Measurements from ENCODE around the gene TBX15. TPM values are rescaled to one million over a fixed set of nuclear protein-coding genes. Genes with fewer than 3 reads are reported as not detected.

Gene TBX15
- total and polyA plus RNA-seq, 2 experiments from 2014 or later: not detected

- Histone ChIP-seq H3K36me3 (no peaks in the 10 kb centered on the region), H3K27ac (no peak overlapping the region), H3K27me3 (peaks cover 2% of the 10 kb centered on the region), H3K4me3 (no peak overlapping the region), H3K9me3 (ENCODE audit: low read depth) (no peaks in the 10 kb centered on the region), H3K4me1 (ENCODE audit: low read depth) (no peaks in the 10 kb centered on the region)
- no peak for TF ChIP-seq CTCF (IDR thresholded peaks at IDR 0.05; ENCODE audit: low read depth, low read length)
- DNase-seq (ENCODE audit: low read depth in 1 of 2, low spot score in 1 of 2): no peak
Observed at GRCh38 chr1:118948846-118949245, 39.3 kb downstream of the TBX15 start.

GRCh38 chr1:118948351-118948750, 39.8 kb downstream of the TBX15 start:
- no peak for TF ChIP-seq CTCF (IDR thresholded peaks at IDR 0.05; ENCODE audit: low read depth, low read length)
- Histone ChIP-seq H3K4me3 (no peak overlapping the region), H3K4me1 (ENCODE audit: low read depth) (no peaks in the 10 kb centered on the region), H3K27ac (no peak overlapping the region), H3K9me3 (ENCODE audit: low read depth) (no peaks in the 10 kb centered on the region), H3K27me3 (no peaks in the 10 kb centered on the region), H3K36me3 (no peaks in the 10 kb centered on the region)
- no peak for DNase-seq (ENCODE audit: low read depth in 1 of 2, low spot score in 1 of 2)

GRCh38 chr1:118947790-118948189, 40.4 kb downstream of the TBX15 start:
- H3K4me3 ChIP-seq: no peak overlapping the region
- H3K27ac ChIP-seq: no peak overlapping the region
- H3K36me3 ChIP-seq: no peaks in the 10 kb centered on the region
- peak in 1 of 2 donors; percentile 66 for DNase-seq (ENCODE audit: low read depth in 1 of 2, low spot score in 1 of 2)
- H3K27me3 ChIP-seq: no peaks in the 10 kb centered on the region
- no peaks in the 10 kb centered on the region for H3K4me1 ChIP-seq (ENCODE audit: low read depth)
- TF ChIP-seq CTCF (IDR thresholded peaks at IDR 0.05; ENCODE audit: low read depth, low read length): no peak
- H3K9me3 ChIP-seq (ENCODE audit: low read depth): no peaks in the 10 kb centered on the region

- Histone ChIP-seq H3K27me3 (no peaks in the 10 kb centered on the region), H3K27ac (no peak overlapping the region), H3K36me3 (no peaks in the 10 kb centered on the region), H3K4me3 (no peak overlapping the region), H3K4me1 (ENCODE audit: low read depth) (no peaks in the 10 kb centered on the region), H3K9me3 (ENCODE audit: low read depth) (no peaks in the 10 kb centered on the region)
- TF ChIP-seq CTCF (IDR thresholded peaks at IDR 0.05; ENCODE audit: low read depth, low read length): no peak
- no peak for DNase-seq (ENCODE audit: low read depth in 1 of 2, low spot score in 1 of 2)
Observed at GRCh38 chr1:118947003-118947765, 41.0 kb downstream of the TBX15 start.

- DNase-seq (ENCODE audit: low read depth in 1 of 2, low spot score in 1 of 2): no peak
- no peak for TF ChIP-seq CTCF (IDR thresholded peaks at IDR 0.05; ENCODE audit: low read depth, low read length)
- H3K36me3 ChIP-seq: no peaks in the 10 kb centered on the region
Observed at GRCh38 chr1:118945489-118945888, 42.7 kb downstream of the TBX15 start.

More at GRCh38 chr1:118945489-118945888, 42.7 kb downstream of the TBX15 start:
- Histone ChIP-seq H3K27ac (no peak overlapping the region), H3K27me3 (no peaks in the 10 kb centered on the region), H3K9me3 (ENCODE audit: low read depth) (no peaks in the 10 kb centered on the region), H3K4me3 (no peak overlapping the region), H3K4me1 (ENCODE audit: low read depth) (no peaks in the 10 kb centered on the region)
